ENCODE measurements around the gene PREX1. TPM values are rescaled to one million over a fixed set of nuclear protein-coding genes. Genes with fewer than 3 reads are reported as not detected.

PREX1 gene
- total RNA-seq, 2 experiments from 2014 or later = 20.7 to 25.3 TPM

GRCh38 chr20:48630342-48631075, 197.3 kb downstream of the PREX1 start:
- H3K79me2 ChIP-seq (ENCODE audit: insufficient read depth, low read depth, low read length) = no peaks in the 10 kb centered on the region
- no peak overlapping the region for H3K4me3 ChIP-seq (ENCODE audit: low read depth, low read length, poor library complexity, severe bottlenecking)
- H3K9me3 ChIP-seq (ENCODE audit: low read length) = no peaks in the 10 kb centered on the region
- no peak for DNase-seq (ENCODE audit: low spot score)
- peaks cover 10% of the 10 kb centered on the region for H3K4me1 ChIP-seq (ENCODE audit: insufficient read depth, low read length, poor library complexity, severe bottlenecking)
- TF ChIP-seq EZH2phosphoT487 (IDR thresholded peaks at IDR 0.05; ENCODE audit: borderline replicate concordance, low read depth, low read length) (no peak), CTCF (conservative IDR thresholded peaks at IDR 0.05; ENCODE audit: low read length) (no peak)
- H3K36me3 ChIP-seq (ENCODE audit: insufficient read depth, low read length) = no peaks in the 10 kb centered on the region
- no TSS peak for BruUV-seq (replicated peaks)
- ChIA-PET POLR2A (interaction anchor here (0.7 kb wide), 1 partner anchor 53 kb away, joined by 4 read pairs; no protein-coding TSS in a partner anchor), CTCF (ENCODE audit: unreplicated experiment) (no interaction called here)
- intact Hi-C loops (cut with micrococcal nuclease; ENCODE audit: unreplicated experiment) = no loop called here
- no peaks in the 10 kb centered on the region for H3K9me2 ChIP-seq (ENCODE audit: insufficient read depth, low read length)
- H2AFZ ChIP-seq (ENCODE audit: low read length) = no peak overlapping the region
- H4K20me1 ChIP-seq (ENCODE audit: insufficient read depth, low read length) = no peaks in the 10 kb centered on the region
- H3K4me2 ChIP-seq (ENCODE audit: low read length) = no peak overlapping the region
- H3K27ac ChIP-seq (ENCODE audit: low read depth, low read length, poor library complexity, severe bottlenecking) = no peak overlapping the region

- no peak overlapping the region for H3K27ac ChIP-seq (ENCODE audit: low read depth, low read length, poor library complexity, severe bottlenecking)
- H4K20me1 ChIP-seq (ENCODE audit: insufficient read depth, low read length) = no peaks in the 10 kb centered on the region
- ChIA-PET POLR2A (interaction anchor here (0.7 kb wide), 1 partner anchor 54 kb away, joined by 4 read pairs; no protein-coding TSS in a partner anchor), CTCF (ENCODE audit: unreplicated experiment) (no interaction called here)
- no TSS peak for BruUV-seq (replicated peaks)
- no peak overlapping the region for H2AFZ ChIP-seq (ENCODE audit: low read length)
- H3K36me3 ChIP-seq (ENCODE audit: insufficient read depth, low read length) = no peaks in the 10 kb centered on the region
- TF ChIP-seq CTCF (conservative IDR thresholded peaks at IDR 0.05; ENCODE audit: low read length) = no peak
- TF ChIP-seq EZH2phosphoT487 (IDR thresholded peaks at IDR 0.05; ENCODE audit: borderline replicate concordance, low read depth, low read length) = no peak
- peaks cover 10% of the 10 kb centered on the region for H3K4me1 ChIP-seq (ENCODE audit: insufficient read depth, low read length, poor library complexity, severe bottlenecking)
- no peaks in the 10 kb centered on the region for H3K9me2 ChIP-seq (ENCODE audit: insufficient read depth, low read length)
- H3K4me2 ChIP-seq (ENCODE audit: low read length) = no peak overlapping the region
- H3K4me3 ChIP-seq (ENCODE audit: low read depth, low read length, poor library complexity, severe bottlenecking) = no peak overlapping the region
- H3K79me2 ChIP-seq (ENCODE audit: insufficient read depth, low read depth, low read length) = no peaks in the 10 kb centered on the region
- DNase-seq (ENCODE audit: low spot score) = no peak
- H3K9me3 ChIP-seq (ENCODE audit: low read length) = no peaks in the 10 kb centered on the region
- intact Hi-C loops (cut with micrococcal nuclease; ENCODE audit: unreplicated experiment) = no loop called here
Measured at GRCh38 chr20:48629960-48630315, 197.9 kb downstream of the PREX1 start.

All from OCI-LY7 (cell line).